ENCODE data around the gene HS6ST3.

DNA sequence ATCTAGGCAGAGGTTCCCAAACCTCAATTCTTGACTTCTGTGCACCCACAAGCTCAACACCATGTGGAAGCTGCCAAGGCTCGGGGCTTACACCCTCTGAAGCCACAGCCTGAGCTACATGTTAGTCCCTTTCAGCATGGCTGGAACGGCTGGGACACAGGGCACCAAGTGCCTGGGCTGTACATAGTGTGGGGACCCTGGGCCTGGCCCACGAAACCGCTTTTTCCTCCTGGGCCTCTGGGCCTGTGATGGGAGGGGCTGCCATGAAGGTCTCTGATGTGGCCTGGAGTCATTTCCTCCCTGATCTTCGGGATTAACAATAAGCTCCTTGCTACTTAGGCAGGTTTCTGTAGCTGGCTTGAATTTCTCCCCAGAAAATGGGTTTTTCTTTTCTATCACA lies 108.1 kb downstream of the HS6ST3 start:
- TF ChIP-seq EZH2phosphoT487 (IDR thresholded peaks at IDR 0.05; ENCODE audit: insufficient read depth, low read depth) (no peak), EZH2 (IDR thresholded peaks at IDR 0.05; ENCODE audit: insufficient read depth, poor library complexity, severe bottlenecking) (no peak)

Measured in GM23248 (cell line).